Activated T-helper 1 cell treated with anti-CD3 and anti-CD28 coated beads, Interleukin-12 subunit alpha, Interleukin-12 subunit beta, Interleukin-2, Interleukin-4 antibody, amounts not matched to agents 30 ng/mL and 10 ng/mL and 1 ng/mL, durations not matched to agents 14 hours and 24 hours and 36 hours (primary cell): ENCODE measurements around the gene OR10R2. TPM values are rescaled to one million over a fixed set of nuclear protein-coding genes. Genes with fewer than 3 reads are reported as not detected.
"Not testable (repeated sequence)": the region's sequence is repeated elsewhere in the genome, so short reads cannot be mapped to it uniquely, and the experiment has no call there.

ENCODE experiments used
- DNase-seq: peaks from one replicate; pipeline ENCODE4 v3.0.0; 2021; ENCODE audit warnings: low spot score
- H3K27ac Mint-ChIP-seq: one replicate; pipeline ENCODE4 v1.8.0; 2021; ENCODE audit warnings: mild to moderate bottlenecking, mixed read lengths
- H3K27me3 Mint-ChIP-seq: one replicate; pipeline ENCODE4 v1.8.0; 2022; ENCODE audit warnings: mild to moderate bottlenecking, moderate library complexity, mixed read lengths; ENCODE audit not compliant: insufficient read depth
- H3K36me3 Mint-ChIP-seq: one replicate; pipeline ENCODE4 v1.8.0; 2021; ENCODE audit warnings: low read depth, mixed read lengths
- H3K4me1 Mint-ChIP-seq: one replicate; pipeline ENCODE4 v1.8.0; 2021; ENCODE audit warnings: low read depth, mixed read lengths
- H3K4me3 Mint-ChIP-seq: one replicate; pipeline ENCODE4 v1.8.0; 2021; ENCODE audit warnings: mild to moderate bottlenecking, moderate library complexity, mixed read lengths
- H3K9me3 Mint-ChIP-seq: one replicate; pipeline ENCODE4 v1.8.0; 2021; ENCODE audit warnings: mixed read lengths
- intact Hi-C: fragments of 100-400 bp; cut with micrococcal nuclease; formaldehyde crosslinking; loops from one replicate; pipeline ENCODE4 v1.15.1; 2024
- total RNA-seq: library from RNA; stranded (reverse); gene quantifications from 2 replicates; pipeline ENCODE4 v1.2.3, GENCODE V29; 2022

OR10R2 gene, protein sequence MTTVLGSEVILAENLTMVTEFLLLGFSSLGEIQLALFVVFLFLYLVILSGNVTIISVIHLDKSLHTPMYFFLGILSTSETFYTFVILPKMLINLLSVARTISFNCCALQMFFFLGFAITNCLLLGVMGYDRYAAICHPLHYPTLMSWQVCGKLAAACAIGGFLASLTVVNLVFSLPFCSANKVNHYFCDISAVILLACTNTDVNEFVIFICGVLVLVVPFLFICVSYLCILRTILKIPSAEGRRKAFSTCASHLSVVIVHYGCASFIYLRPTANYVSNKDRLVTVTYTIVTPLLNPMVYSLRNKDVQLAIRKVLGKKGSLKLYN
- not detected in 2 replicates for total RNA-seq

GRCh38 chr1:158471920-158472319, at the start of gene OR10R2:
Gene OR10R2 (plus strand): TSS chr1:158472220. CDS start chr1:158472326, 106 bp downstream.
- Mint-ChIP-seq H3K4me1 (no peaks in the 10 kb centered on the region), H3K4me3 (no peak within 1 kb of the TSS), H3K27ac (no peak within 1 kb of the TSS), H3K9me3 (no peaks in the 10 kb centered on the region), H3K27me3 (peaks cover 3% of the 10 kb centered on the region), H3K36me3 (no peaks in the 10 kb centered on the region)
- no peak for DNase-seq
- intact Hi-C loops = no loop called here

DNA sequence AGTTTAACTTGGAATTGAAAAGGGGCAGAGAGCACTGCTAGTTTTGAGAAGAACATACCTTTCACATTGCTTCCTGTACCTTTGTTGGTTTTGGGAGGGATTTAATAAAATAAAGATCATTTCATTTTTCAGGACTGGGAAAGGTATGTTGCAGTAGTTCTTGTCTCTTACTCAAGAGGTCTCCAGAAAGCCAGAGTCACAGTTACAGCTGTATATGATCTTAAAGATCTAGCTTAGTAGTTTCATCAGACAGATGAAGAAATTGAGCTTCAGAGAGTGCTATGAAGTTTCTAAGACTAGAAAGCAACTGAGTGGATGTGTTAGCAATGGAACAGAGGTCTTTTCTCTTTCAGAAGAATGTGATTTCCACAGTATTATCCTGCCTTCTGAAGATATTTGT, 47.0 kb upstream of the OR10R2 start:
- intact Hi-C loops = no loop called here
- Mint-ChIP-seq H3K27me3 (no peaks in the 10 kb centered on the region), H3K27ac (no peak overlapping the region), H3K4me3 (no peak overlapping the region), H3K36me3 (no peaks in the 10 kb centered on the region), H3K9me3 (no peaks in the 10 kb centered on the region), H3K4me1 (no peaks in the 10 kb centered on the region)
- DNase-seq = no peak

DNA sequence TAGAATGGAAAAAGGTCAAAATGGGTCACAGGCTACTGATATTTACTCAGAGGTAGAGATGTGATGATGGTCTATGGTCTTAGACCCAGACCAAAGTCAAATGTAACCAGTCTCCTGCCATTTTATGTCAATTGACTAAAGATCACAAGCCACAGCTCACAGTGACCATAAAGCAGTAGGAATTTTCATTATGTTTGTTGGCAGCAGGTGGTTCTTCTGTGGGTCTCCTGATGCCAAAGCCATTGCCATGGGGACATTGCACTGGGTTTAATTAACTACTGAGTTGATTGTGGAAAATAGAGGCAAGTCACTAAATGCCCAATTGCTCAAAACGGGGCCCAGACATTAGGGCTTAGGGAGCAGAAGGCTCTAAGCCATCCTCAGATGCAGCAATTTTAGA, 45.9 kb upstream of the OR10R2 start, which contains the start of gene OR10K2:
Gene OR10K2, minus strand, starts transcription at position 101 of the 400 bp plus-strand sequence. CDS start 5,371 bp downstream, outside the sequence.
- Mint-ChIP-seq H3K4me1 (no peaks in the 10 kb centered on the region), H3K36me3 (no peaks in the 10 kb centered on the region), H3K9me3 (no peaks in the 10 kb centered on the region), H3K27me3 (no peaks in the 10 kb centered on the region), H3K27ac (no peak within 1 kb of the TSS), H3K4me3 (no peak within 1 kb of the TSS)
- intact Hi-C loops = no loop called here
- no peak for DNase-seq

- H3K27me3 Mint-ChIP-seq, H3K9me3 Mint-ChIP-seq, H3K27ac Mint-ChIP-seq, H3K4me3 Mint-ChIP-seq, intact Hi-C loops, DNase-seq, H3K36me3 Mint-ChIP-seq, H3K4me1 Mint-ChIP-seq: not testable (repeated sequence)
These were observed 41.9 kb upstream of the OR10R2 start for GRCh38 chr1:158430163-158430562.

DNA sequence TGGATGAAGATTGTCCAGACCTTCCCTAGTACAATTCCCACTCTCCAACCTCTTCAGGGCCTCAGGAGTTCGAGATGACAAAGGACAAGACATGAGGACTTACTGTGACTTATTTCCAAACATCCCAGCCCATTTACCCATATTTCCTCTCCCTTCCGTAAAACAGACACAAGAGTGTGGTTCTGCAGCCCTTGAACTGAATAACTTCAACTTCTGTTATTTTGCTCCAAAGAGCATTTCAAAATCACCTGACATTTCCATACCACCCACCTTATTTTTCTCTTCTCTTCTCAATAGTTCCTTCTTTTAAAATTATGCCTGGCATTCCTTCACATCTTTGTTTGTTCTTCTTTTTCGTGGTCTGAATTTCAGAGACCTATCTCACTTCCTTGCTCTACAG, 37.3 kb upstream of the OR10R2 start:
- Mint-ChIP-seq H3K4me3 (no peak overlapping the region), H3K4me1 (no peaks in the 10 kb centered on the region), H3K36me3 (no peaks in the 10 kb centered on the region), H3K27ac (no peak overlapping the region), H3K27me3 (no peaks in the 10 kb centered on the region), H3K9me3 (no peaks in the 10 kb centered on the region)
- no peak for DNase-seq
- intact Hi-C loops = no loop called here

DNA sequence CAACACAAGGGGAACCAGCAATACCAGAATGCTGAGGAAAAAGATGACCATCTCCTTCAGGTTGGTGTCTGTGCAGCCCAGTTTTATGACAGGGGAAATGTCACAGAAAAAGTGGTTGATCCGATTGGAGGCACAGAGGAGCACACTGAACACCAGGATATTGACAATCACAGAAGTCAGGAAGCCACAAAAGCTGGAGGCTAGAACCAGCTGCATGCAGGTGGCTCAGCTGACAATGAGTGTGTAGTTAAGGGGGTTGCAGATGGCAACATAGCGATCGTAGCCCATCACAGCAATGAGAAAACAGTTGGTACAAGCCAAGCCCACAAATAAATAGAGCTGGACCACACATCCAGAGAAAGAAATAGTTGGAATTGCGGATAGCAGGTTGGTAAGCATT, 26.6 kb upstream of the OR10R2 start:
- Mint-ChIP-seq H3K4me1 (no peaks in the 10 kb centered on the region), H3K27ac (no peak overlapping the region), H3K27me3 (peaks cover 2% of the 10 kb centered on the region), H3K4me3 (no peak overlapping the region), H3K36me3 (no peaks in the 10 kb centered on the region), H3K9me3 (no peaks in the 10 kb centered on the region)
- intact Hi-C loops = no loop called here
- no peak for DNase-seq

GRCh38 chr1:158454537-158454936, 17.5 kb upstream of the OR10R2 start:
- Mint-ChIP-seq H3K9me3 (no peaks in the 10 kb centered on the region), H3K27me3 (peaks cover 2% of the 10 kb centered on the region), H3K27ac (no peak overlapping the region), H3K4me3 (no peak overlapping the region), H3K36me3 (no peaks in the 10 kb centered on the region), H3K4me1 (no peaks in the 10 kb centered on the region)
- no peak for DNase-seq
- intact Hi-C loops = no loop called here

DNA sequence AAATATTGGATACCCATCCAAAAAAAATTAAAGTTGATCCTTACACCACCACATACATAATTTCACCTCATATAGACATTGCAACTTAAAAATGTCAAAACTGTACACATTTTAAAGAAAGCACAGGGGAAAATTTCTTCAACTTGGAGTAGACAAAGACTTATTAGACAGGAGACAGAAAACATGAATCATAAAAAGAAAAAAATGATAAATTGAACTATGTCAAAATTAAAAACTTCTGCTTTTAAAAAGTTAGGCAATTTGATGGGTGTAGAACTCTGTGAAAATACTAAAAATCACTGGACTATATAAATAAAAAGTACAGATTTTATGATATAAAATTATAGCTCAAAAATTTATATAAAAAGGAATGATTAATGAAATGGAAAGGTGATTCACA, 14.8 kb upstream of the OR10R2 start:
- no peak for DNase-seq
- no peaks in the 10 kb centered on the region for H3K36me3 Mint-ChIP-seq
- no peak overlapping the region for H3K4me3 Mint-ChIP-seq
- intact Hi-C loops = no loop called here
- no peaks in the 10 kb centered on the region for H3K4me1 Mint-ChIP-seq
- no peaks in the 10 kb centered on the region for H3K9me3 Mint-ChIP-seq
- peaks cover 2% of the 10 kb centered on the region for H3K27me3 Mint-ChIP-seq
- H3K27ac Mint-ChIP-seq = no peak overlapping the region

DNA sequence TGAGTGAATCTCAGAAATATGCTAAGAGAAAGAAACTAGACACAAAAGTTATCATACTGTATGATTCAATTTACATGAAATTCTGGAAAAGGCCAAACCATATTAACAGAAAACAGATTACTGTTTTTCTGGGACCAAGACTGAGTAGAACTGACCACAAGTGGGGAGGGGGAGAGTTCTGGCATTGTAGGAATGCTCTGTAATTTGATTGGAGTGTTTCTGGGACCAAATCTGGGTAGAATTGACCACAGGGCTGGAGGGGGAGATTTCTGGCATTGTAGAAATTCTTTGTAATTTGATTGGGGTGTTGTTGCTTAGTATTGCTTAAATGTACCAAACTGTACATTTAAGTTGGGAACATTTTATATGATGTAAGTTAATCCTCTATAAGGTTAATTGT, 13.8 kb upstream of the OR10R2 start:
- Mint-ChIP-seq H3K4me3 (no peak overlapping the region), H3K4me1 (no peaks in the 10 kb centered on the region), H3K27me3 (peaks cover 2% of the 10 kb centered on the region), H3K9me3 (no peaks in the 10 kb centered on the region), H3K36me3 (no peaks in the 10 kb centered on the region), H3K27ac (no peak overlapping the region)
- DNase-seq = no peak
- intact Hi-C loops = no loop called here

GRCh38 chr1:158461534-158461933, 10.5 kb upstream of the OR10R2 start, which contains the start of gene OR10K1:
Gene OR10K1 (plus strand): TSS chr1:158461834. CDS start chr1:158465562, 3,728 bp downstream.
- intact Hi-C loops = no loop called here
- no peaks in the 10 kb centered on the region for H3K9me3 Mint-ChIP-seq
- H3K4me3 Mint-ChIP-seq = no peak within 1 kb of the TSS
- H3K27ac Mint-ChIP-seq = no peak within 1 kb of the TSS
- no peak for DNase-seq
- H3K27me3 Mint-ChIP-seq = peaks cover 7% of the 10 kb centered on the region
- no peaks in the 10 kb centered on the region for H3K4me1 Mint-ChIP-seq
- no peaks in the 10 kb centered on the region for H3K36me3 Mint-ChIP-seq

- Mint-ChIP-seq H3K9me3 (no peaks in the 10 kb centered on the region), H3K27me3 (peaks cover 9% of the 10 kb centered on the region), H3K27ac (no peak overlapping the region), H3K36me3 (no peaks in the 10 kb centered on the region), H3K4me3 (no peak overlapping the region), H3K4me1 (no peaks in the 10 kb centered on the region)
- intact Hi-C loops = no loop called here
- DNase-seq = no peak
These were observed 13.4 kb downstream of the OR10R2 start for GRCh38 chr1:158485455-158485854.

- H3K36me3 Mint-ChIP-seq = no peaks in the 10 kb centered on the region
- H3K4me3 Mint-ChIP-seq = no peak overlapping the region
- H3K4me1 Mint-ChIP-seq = no peaks in the 10 kb centered on the region
- H3K27ac Mint-ChIP-seq = no peak overlapping the region
- H3K9me3 Mint-ChIP-seq = no peaks in the 10 kb centered on the region
- intact Hi-C loops = no loop called here
- H3K27me3 Mint-ChIP-seq = no peaks in the 10 kb centered on the region
- DNase-seq = no peak
These were observed 19.3 kb downstream of the OR10R2 start for GRCh38 chr1:158491316-158491715.

GRCh38 chr1:158493054-158493453, 21.0 kb downstream of the OR10R2 start:
- Mint-ChIP-seq H3K27me3 (no peaks in the 10 kb centered on the region), H3K9me3 (no peaks in the 10 kb centered on the region), H3K4me3 (no peak overlapping the region), H3K36me3 (no peaks in the 10 kb centered on the region), H3K4me1 (no peaks in the 10 kb centered on the region), H3K27ac (no peak overlapping the region)
- intact Hi-C loops = no loop called here
- DNase-seq = no peak

GRCh38 chr1:158494796-158495195, 22.8 kb downstream of the OR10R2 start:
- H3K4me1 Mint-ChIP-seq = no peaks in the 10 kb centered on the region
- no peak for DNase-seq
- no peaks in the 10 kb centered on the region for H3K36me3 Mint-ChIP-seq
- no peak overlapping the region for H3K4me3 Mint-ChIP-seq
- intact Hi-C loops = no loop called here
- H3K27me3 Mint-ChIP-seq = no peaks in the 10 kb centered on the region
- H3K27ac Mint-ChIP-seq = no peak overlapping the region
- no peaks in the 10 kb centered on the region for H3K9me3 Mint-ChIP-seq
